ENCODE results near the gene NKRF. TPM values are rescaled to one million over a fixed set of nuclear protein-coding genes. Genes with fewer than 3 reads are reported as not detected.

The NKRF gene
- polyA plus RNA-seq, 3 donors = 1.3 to 4.7 (median 2.4) TPM

GRCh38 chrX:119646515-119646914, 40.3 kb upstream of the NKRF start:
- DNase-seq = no peak
- no peak overlapping the region for H3K4me3 Mint-ChIP-seq
- peaks cover 30 to 48% of the 10 kb centered on the region in 2 donors for H3K36me3 Mint-ChIP-seq
- Histone ChIP-seq H4K20me1 (ENCODE audit: insufficient read depth, low read length) (no peaks in the 10 kb centered on the region), H3K9ac (ENCODE audit: insufficient read depth, low read length, poor library complexity, severe bottlenecking) (no peak overlapping the region), H3K9me3 (replicated peaks in 1 of 2; ENCODE audit: control insufficient read depth in 1 of 2, insufficient read depth in 1 of 2, low read length in 2 of 2) (no peaks in the 10 kb centered on the region), H3K27me3 (ENCODE audit: control insufficient read depth in 2 of 2, insufficient read depth in 2 of 2, low read length in 2 of 2) (no peaks in the 10 kb centered on the region), H3K4me3 (replicated peaks in 1 of 3; ENCODE audit: low read depth in 2 of 3, low read length in 3 of 3) (no peak overlapping the region), H3K27ac (ENCODE audit: low read depth in 1 of 2, low read length in 2 of 2) (no peak overlapping the region), H3K36me3 (replicated peaks in 1 of 2; ENCODE audit: control insufficient read depth in 1 of 2, insufficient read depth in 2 of 2, low read length in 2 of 2) (peaks cover 23 to 48% of the 10 kb centered on the region in 2 donors), H3K4me2 (replicated peaks; ENCODE audit: extremely low read depth, low read length, poor library complexity, severe bottlenecking) (no peak overlapping the region), H3K4me1 (ENCODE audit: control insufficient read depth in 1 of 2, insufficient read depth in 2 of 2, low read length in 2 of 2) (peaks cover 11 to 15% of the 10 kb centered on the region in 2 donors), H3K79me2 (ENCODE audit: insufficient read depth, low read length) (no peaks in the 10 kb centered on the region), H2AFZ (ENCODE audit: insufficient read depth, low read depth, low read length, poor library complexity, severe bottlenecking) (no peak overlapping the region)
- intact Hi-C loops (cut with micrococcal nuclease) = no loop called here
- TF ChIP-seq, protein P1, sequence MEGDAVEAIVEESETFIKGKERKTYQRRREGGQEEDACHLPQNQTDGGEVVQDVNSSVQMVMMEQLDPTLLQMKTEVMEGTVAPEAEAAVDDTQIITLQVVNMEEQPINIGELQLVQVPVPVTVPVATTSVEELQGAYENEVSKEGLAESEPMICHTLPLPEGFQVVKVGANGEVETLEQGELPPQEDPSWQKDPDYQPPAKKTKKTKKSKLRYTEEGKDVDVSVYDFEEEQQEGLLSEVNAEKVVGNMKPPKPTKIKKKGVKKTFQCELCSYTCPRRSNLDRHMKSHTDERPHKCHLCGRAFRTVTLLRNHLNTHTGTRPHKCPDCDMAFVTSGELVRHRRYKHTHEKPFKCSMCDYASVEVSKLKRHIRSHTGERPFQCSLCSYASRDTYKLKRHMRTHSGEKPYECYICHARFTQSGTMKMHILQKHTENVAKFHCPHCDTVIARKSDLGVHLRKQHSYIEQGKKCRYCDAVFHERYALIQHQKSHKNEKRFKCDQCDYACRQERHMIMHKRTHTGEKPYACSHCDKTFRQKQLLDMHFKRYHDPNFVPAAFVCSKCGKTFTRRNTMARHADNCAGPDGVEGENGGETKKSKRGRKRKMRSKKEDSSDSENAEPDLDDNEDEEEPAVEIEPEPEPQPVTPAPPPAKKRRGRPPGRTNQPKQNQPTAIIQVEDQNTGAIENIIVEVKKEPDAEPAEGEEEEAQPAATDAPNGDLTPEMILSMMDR (IDR thresholded peaks at IDR 0.05) = no peak
- no peaks in the 10 kb centered on the region for H3K9me3 Mint-ChIP-seq
- H3K27me3 Mint-ChIP-seq (ENCODE audit: low read depth in 3 of 3) = peaks cover 0 to 11% (median 1%) of the 10 kb centered on the region in 3 donors
- H3K4me1 Mint-ChIP-seq = peaks cover 15% of the 10 kb centered on the region
- no peak overlapping the region for H3K27ac Mint-ChIP-seq
- WGBS (ENCODE audit: insufficient coverage) = 100% methylated on average over 1 of the region's 4 CpGs

GRCh38 chrX:119643696-119644095, 37.5 kb upstream of the NKRF start:
- peaks cover 0 to 7% (median 1%) of the 10 kb centered on the region in 3 donors for H3K27me3 Mint-ChIP-seq (ENCODE audit: low read depth in 3 of 3)
- H3K4me1 ChIP-seq (ENCODE audit: control insufficient read depth in 1 of 2, insufficient read depth in 2 of 2, low read length in 2 of 2) = peaks cover 35 to 38% of the 10 kb centered on the region in 2 donors
- no peaks in the 10 kb centered on the region for H3K27me3 ChIP-seq (ENCODE audit: control insufficient read depth in 2 of 2, insufficient read depth in 2 of 2, low read length in 2 of 2)
- no peak overlapping the region for H3K27ac ChIP-seq (ENCODE audit: low read depth in 1 of 2, low read length in 2 of 2)
- no peaks in the 10 kb centered on the region for H3K9me3 Mint-ChIP-seq
- no peak overlapping the region for H3K4me2 ChIP-seq (replicated peaks; ENCODE audit: extremely low read depth, low read length, poor library complexity, severe bottlenecking)
- H4K20me1 ChIP-seq (ENCODE audit: insufficient read depth, low read length) = no peaks in the 10 kb centered on the region
- H3K4me3 ChIP-seq (replicated peaks in 1 of 3; ENCODE audit: low read depth in 2 of 3, low read length in 3 of 3) = no peak overlapping the region
- TF ChIP-seq, protein P1 (IDR thresholded peaks at IDR 0.05) = no peak
- 100% methylated on average over 1 of the region's 8 CpGs for WGBS (ENCODE audit: insufficient coverage)
- H3K4me3 Mint-ChIP-seq = no peak overlapping the region
- peaks cover 39% of the 10 kb centered on the region for H3K4me1 Mint-ChIP-seq
- peaks cover 23 to 36% of the 10 kb centered on the region in 2 donors for H3K36me3 Mint-ChIP-seq
- no peak for DNase-seq
- intact Hi-C loops (cut with micrococcal nuclease) = no loop called here
- H3K9ac ChIP-seq (ENCODE audit: insufficient read depth, low read length, poor library complexity, severe bottlenecking) = no peak overlapping the region
- no peaks in the 10 kb centered on the region for H3K79me2 ChIP-seq (ENCODE audit: insufficient read depth, low read length)
- no peaks in the 10 kb centered on the region for H3K9me3 ChIP-seq (replicated peaks in 1 of 2; ENCODE audit: control insufficient read depth in 1 of 2, insufficient read depth in 1 of 2, low read length in 2 of 2)
- H3K27ac Mint-ChIP-seq = no peak overlapping the region
- H3K36me3 ChIP-seq (replicated peaks in 1 of 2; ENCODE audit: control insufficient read depth in 1 of 2, insufficient read depth in 2 of 2, low read length in 2 of 2) = peaks cover 8 to 25% of the 10 kb centered on the region in 2 donors
- no peak overlapping the region for H2AFZ ChIP-seq (ENCODE audit: insufficient read depth, low read depth, low read length, poor library complexity, severe bottlenecking)

Data from CD14-positive monocyte (primary cell).